ENCODE data around the gene ZDHHC20. TPM values are rescaled to one million over a fixed set of nuclear protein-coding genes. Genes with fewer than 3 reads are reported as not detected.
A peak's percentile ranks its signal among the peaks of the same experiment; 100 is the strongest.

Gene ZDHHC20
- total and polyA plus RNA-seq, 10 of the 15 experiments (the other 5 are each of a cell fraction or from before 2014, with no cell fraction given): 8.6 to 57.8 (median 41.7) TPM

DNA sequence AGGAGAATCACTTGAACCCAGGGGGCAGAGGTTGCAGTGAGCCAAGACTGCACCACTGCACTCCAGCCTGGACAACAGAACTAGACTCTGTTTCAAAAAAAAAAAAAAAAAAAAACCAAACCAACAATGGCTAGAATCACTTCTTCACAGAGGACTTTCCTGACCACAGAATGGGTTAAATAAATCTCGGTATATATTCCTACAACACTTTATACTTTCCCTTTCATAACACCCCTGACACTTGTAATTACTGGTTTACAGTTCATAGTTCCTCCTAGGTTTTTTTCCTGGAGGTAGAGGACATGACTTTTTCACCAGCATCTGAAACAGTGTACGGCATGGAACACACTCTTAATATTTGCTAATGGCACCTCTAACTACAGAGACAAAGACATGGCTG is 31.4 kb downstream of the ZDHHC20 start:
- SMC1A ChIA-PET (ENCODE audit: uncharacterized antibody, unreplicated experiment): interaction anchor here (2.0 kb wide), 1 partner anchor 49 kb away, joined by 4 read pairs; no protein-coding TSS in a partner anchor
- RAD21 ChIA-PET (ENCODE audit: unreplicated experiment): no interaction called here
- H3K79me2 ChIP-seq (ENCODE audit: control insufficient read depth, insufficient read depth, low read length): peaks cover 12% of the 10 kb centered on the region
- BruUV-seq (replicated peaks): no TSS peak
- peaks cover 9% of the 10 kb centered on the region for H3K4me1 ChIP-seq (ENCODE audit: control insufficient read depth, insufficient read depth, low read length)
- CTCF ChIA-PET: interaction anchor here (1.2 to 1.5 kb wide), 4 partner anchors 10 to 130 kb away, joined by 3 to 7 read pairs (median 4); no protein-coding TSS in a partner anchor
- H3K4me3 ChIP-seq: no peak overlapping the region
- peaks cover 13% of the 10 kb centered on the region for H3K9me3 ChIP-seq (replicated peaks; ENCODE audit: control insufficient read depth, insufficient read depth, low read length)
- H3K4me2 ChIP-seq (ENCODE audit: control insufficient read depth, insufficient read depth): no peak overlapping the region
- peak; percentile 20 for DNase-seq (ENCODE audit: low read depth, low spot score)
- H3K27ac ChIP-seq (ENCODE audit: control insufficient read depth, insufficient read depth): no peak overlapping the region
- no peak overlapping the region for H2AFZ ChIP-seq (ENCODE audit: control insufficient read depth, low read depth, low read length)
- ATAC-seq: peak; percentile 81
- no peak for FAIRE-seq
- POLR2A ChIA-PET: no interaction called here
- in situ Hi-C loops (cut with MboI) (no loop called here), intact Hi-C loops (cut with micrococcal nuclease; ENCODE audit: unreplicated experiment) (no loop called here)
- 50% methylated on average over 2 of the region's 2 CpGs for WGBS (ENCODE audit: insufficient coverage, insufficient replicate concordance, low lambda C conversion rate, missing lambda C conversion rate)
- no peaks in the 10 kb centered on the region for H4K20me1 ChIP-seq (ENCODE audit: control insufficient read depth, insufficient read depth)
- no peaks in the 10 kb centered on the region for H3K27me3 ChIP-seq (replicated peaks in 1 of 2; ENCODE audit: control insufficient read depth in 2 of 2, insufficient read depth in 2 of 2, low read length in 1 of 2)
- H3K36me3 ChIP-seq (ENCODE audit: control insufficient read depth in 2 of 2, insufficient read depth in 2 of 2, low read length in 1 of 2): no peaks in the 10 kb centered on the region; a peak in 1 of 4 replicates
- H3K9ac ChIP-seq (ENCODE audit: control insufficient read depth, insufficient read depth, low read length): no peak overlapping the region
- TF ChIP-seq JUNB (IDR thresholded peaks at IDR 0.05): no peak
- no peak for TF ChIP-seq ASH2L (IDR thresholded peaks at IDR 0.05; ENCODE audit: borderline replicate concordance, low read depth)
- TF ChIP-seq IKZF2 (IDR thresholded peaks at IDR 0.05): no peak
- TF ChIP-seq, protein P1, sequence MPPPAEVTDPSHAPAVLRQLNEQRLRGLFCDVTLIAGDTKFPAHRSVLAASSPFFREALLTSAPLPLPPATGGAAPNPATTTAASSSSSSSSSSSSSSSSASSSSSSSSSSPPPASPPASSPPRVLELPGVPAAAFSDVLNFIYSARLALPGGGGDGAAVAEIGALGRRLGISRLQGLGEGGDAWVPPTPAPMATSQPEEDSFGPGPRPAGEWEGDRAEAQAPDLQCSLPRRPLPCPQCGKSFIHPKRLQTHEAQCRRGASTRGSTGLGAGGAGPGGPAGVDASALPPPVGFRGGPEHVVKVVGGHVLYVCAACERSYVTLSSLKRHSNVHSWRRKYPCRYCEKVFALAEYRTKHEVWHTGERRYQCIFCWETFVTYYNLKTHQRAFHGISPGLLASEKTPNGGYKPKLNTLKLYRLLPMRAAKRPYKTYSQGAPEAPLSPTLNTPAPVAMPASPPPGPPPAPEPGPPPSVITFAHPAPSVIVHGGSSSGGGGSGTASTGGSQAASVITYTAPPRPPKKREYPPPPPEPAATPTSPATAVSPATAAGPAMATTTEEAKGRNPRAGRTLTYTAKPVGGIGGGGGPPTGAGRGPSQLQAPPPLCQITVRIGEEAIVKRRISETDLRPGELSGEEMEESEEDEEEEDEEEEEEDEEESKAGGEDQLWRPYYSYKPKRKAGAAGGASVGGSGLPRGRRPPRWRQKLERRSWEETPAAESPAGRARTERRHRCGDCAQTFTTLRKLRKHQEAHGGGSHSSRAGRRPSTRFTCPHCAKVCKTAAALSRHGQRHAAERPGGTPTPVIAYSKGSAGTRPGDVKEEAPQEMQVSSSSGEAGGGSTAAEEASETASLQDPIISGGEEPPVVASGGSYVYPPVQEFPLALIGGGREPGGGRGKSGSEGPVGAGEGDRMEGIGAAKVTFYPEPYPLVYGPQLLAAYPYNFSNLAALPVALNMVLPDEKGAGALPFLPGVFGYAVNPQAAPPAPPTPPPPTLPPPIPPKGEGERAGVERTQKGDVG (CRISPR knock-in tag; IDR thresholded peaks at IDR 0.05): no peak
- no peak for TF ChIP-seq BHLHE40 (IDR thresholded peaks at IDR 0.05; ENCODE audit: borderline replicate concordance in 1 of 2, low read depth in 2 of 2, low read length in 1 of 2)
- TF ChIP-seq CBX5 (IDR thresholded peaks at IDR 0.05; ENCODE audit: low read depth): 0 out of 2 replicates have a peak, but pooled peaks have one; percentile 4
- TF ChIP-seq RBBP5 (conservative IDR thresholded peaks at IDR 0.05): no peak
- no peak for TF ChIP-seq ZBED1 (IDR thresholded peaks at IDR 0.05; ENCODE audit: borderline replicate concordance)
- TF ChIP-seq POLR2AphosphoS5 (IDR thresholded peaks at IDR 0.05; ENCODE audit: low read length): no peak
- TF ChIP-seq STAT3 (IDR thresholded peaks at IDR 0.05; ENCODE audit: low read depth, low read length): no peak
- peak; percentile 78 for TF ChIP-seq ZNF24 (IDR thresholded peaks at IDR 0.05)
- TF ChIP-seq, protein P2, sequence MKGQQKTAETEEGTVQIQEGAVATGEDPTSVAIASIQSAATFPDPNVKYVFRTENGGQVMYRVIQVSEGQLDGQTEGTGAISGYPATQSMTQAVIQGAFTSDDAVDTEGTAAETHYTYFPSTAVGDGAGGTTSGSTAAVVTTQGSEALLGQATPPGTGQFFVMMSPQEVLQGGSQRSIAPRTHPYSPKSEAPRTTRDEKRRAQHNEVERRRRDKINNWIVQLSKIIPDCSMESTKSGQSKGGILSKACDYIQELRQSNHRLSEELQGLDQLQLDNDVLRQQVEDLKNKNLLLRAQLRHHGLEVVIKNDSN (IDR thresholded peaks at IDR 0.05; ENCODE audit: borderline replicate concordance, extremely low read length, insufficient read depth, low read depth, low read length): no peak
- no peak for TF ChIP-seq RB1 (IDR thresholded peaks at IDR 0.05; ENCODE audit: borderline replicate concordance)
- no peak for TF ChIP-seq ZSCAN29 (IDR thresholded peaks at IDR 0.05)
- peak; percentile 81 for TF ChIP-seq RUNX3 (IDR thresholded peaks at IDR 0.05; ENCODE audit: low read length)
